ENCODE data around the gene FGF2. TPM values are rescaled to one million over a fixed set of nuclear protein-coding genes. Genes with fewer than 3 reads are reported as not detected.

Gene FGF2
- total RNA-seq, 1 experiment from 2014 or later = 99.0 TPM

DNA sequence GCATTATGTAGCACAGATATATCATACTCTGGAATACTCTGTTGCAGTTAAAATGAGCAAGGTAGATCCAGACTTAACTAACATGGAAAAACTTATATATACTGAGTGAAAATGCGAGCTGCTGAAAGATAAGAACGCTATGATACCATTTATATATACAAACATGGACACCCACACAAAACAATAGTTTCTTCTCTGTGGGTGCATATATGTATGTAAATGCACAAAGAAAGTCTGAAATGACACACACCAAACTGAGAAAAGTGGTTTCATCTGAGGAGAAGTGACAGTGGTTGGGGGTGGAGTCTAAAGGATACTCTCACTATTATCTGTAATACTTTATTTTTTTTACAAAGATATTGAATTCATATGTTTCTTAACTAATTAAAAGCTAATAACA, 12.2 kb upstream of the FGF2 start:
- H3K9me3 ChIP-seq (ENCODE audit: control insufficient read depth, low read depth, low read length) = no peaks in the 10 kb centered on the region
- no CpG with 5 or more reads among the region's 2 CpGs for WGBS (ENCODE audit: extremely low coverage, insufficient read length, low lambda C conversion rate)
- H3K27ac Mint-ChIP-seq = no peak overlapping the region

More for the DNA sequence above, 12.2 kb upstream of the FGF2 start:
- TF ChIP-seq, protein P1, sequence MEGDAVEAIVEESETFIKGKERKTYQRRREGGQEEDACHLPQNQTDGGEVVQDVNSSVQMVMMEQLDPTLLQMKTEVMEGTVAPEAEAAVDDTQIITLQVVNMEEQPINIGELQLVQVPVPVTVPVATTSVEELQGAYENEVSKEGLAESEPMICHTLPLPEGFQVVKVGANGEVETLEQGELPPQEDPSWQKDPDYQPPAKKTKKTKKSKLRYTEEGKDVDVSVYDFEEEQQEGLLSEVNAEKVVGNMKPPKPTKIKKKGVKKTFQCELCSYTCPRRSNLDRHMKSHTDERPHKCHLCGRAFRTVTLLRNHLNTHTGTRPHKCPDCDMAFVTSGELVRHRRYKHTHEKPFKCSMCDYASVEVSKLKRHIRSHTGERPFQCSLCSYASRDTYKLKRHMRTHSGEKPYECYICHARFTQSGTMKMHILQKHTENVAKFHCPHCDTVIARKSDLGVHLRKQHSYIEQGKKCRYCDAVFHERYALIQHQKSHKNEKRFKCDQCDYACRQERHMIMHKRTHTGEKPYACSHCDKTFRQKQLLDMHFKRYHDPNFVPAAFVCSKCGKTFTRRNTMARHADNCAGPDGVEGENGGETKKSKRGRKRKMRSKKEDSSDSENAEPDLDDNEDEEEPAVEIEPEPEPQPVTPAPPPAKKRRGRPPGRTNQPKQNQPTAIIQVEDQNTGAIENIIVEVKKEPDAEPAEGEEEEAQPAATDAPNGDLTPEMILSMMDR (conservative IDR thresholded peaks at IDR 0.05) = no peak
- Histone ChIP-seq H4K8ac (replicated peaks; ENCODE audit: insufficient read length, low read depth, low read length) (no peak overlapping the region), H4K91ac (ENCODE audit: insufficient read length, low read depth, low read length) (no peak overlapping the region), H2BK15ac (ENCODE audit: low read depth, low read length) (no peak overlapping the region), H3T11ph (ENCODE audit: low read length) (no peak overlapping the region), H3K23me2 (ENCODE audit: insufficient read length, low read depth, low read length, poor library complexity, severe bottlenecking) (no peaks in the 10 kb centered on the region), H3K56ac (ENCODE audit: insufficient read length, low read depth, low read length) (no peak overlapping the region), H3K27ac (ENCODE audit: insufficient read length, low read depth, low read length) (no peak overlapping the region), H2AFZ (ENCODE audit: low read length) (no peak overlapping the region), H2BK20ac (ENCODE audit: low read depth, low read length, poor library complexity, severe bottlenecking) (no peak overlapping the region), H2AK5ac (ENCODE audit: insufficient read length, low read length) (no peak overlapping the region), H3K4me2 (ENCODE audit: insufficient read depth, insufficient read length, low read length) (no peak overlapping the region), H3K79me2 (ENCODE audit: insufficient read depth, low read length) (no peaks in the 10 kb centered on the region), H3K79me1 (ENCODE audit: insufficient read depth, low read depth, low read length, poor library complexity, severe bottlenecking) (no peaks in the 10 kb centered on the region), H3K18ac (ENCODE audit: insufficient read length, low read depth, low read length) (no peak overlapping the region), H2BK120ac (ENCODE audit: low read depth, low read length, poor library complexity, severe bottlenecking) (no peak overlapping the region), H3K4me1 (ENCODE audit: insufficient read depth, low read length) (no peaks in the 10 kb centered on the region; the same call in 1 of the 2 replicates), H3K9ac (ENCODE audit: extremely low read depth, insufficient read length, low read length) (no peak overlapping the region), H3K23ac (ENCODE audit: insufficient read length, low read depth, low read length) (no peak overlapping the region), H3K27me3 (ENCODE audit: insufficient read depth, low read length) (no peaks in the 10 kb centered on the region), H4K5ac (ENCODE audit: insufficient read length, low read depth, low read length) (no peak overlapping the region), H2BK12ac (ENCODE audit: insufficient read length, low read depth, low read length) (no peak overlapping the region), H3K14ac (ENCODE audit: insufficient read depth, low read length) (no peak overlapping the region), H2BK5ac (ENCODE audit: insufficient read length, low read length) (no peak overlapping the region), H3K4ac (ENCODE audit: low read depth, low read length) (no peak overlapping the region), H4K20me1 (ENCODE audit: control insufficient read depth, insufficient read depth, insufficient read length) (no peaks in the 10 kb centered on the region)
- Mint-ChIP-seq H3K4me3 (no peak overlapping the region), H3K36me3 (ENCODE audit: insufficient read depth in 1 of 3, low read depth in 3 of 3) (peaks cover 8 to 11% (median 11%) of the 10 kb centered on the region in 3 experiments), H3K27me3 (ENCODE audit: low read depth) (peaks cover 2% of the 10 kb centered on the region; the same call in 1 of the 2 replicates), H3K4me1 (peaks cover 6% of the 10 kb centered on the region in 2 experiments; a peak in 3 of 4 replicates), H3K9me3 (peaks cover 15 to 16% of the 10 kb centered on the region in 2 experiments)
- no peak for DNase-seq

All from H9 (cell line).